ENCODE results near the gene DICER1. TPM values are rescaled to one million over a fixed set of nuclear protein-coding genes. Genes with fewer than 3 reads are reported as not detected.

The DICER1 gene
- polyA plus RNA-seq, 3 donors = 26.5 to 38.4 (median 34.7) TPM

GRCh38 chr14:95068080-95068479, 89.2 kb downstream of the DICER1 start:
- peaks cover 2 to 20% (median 9%) of the 10 kb centered on the region in 3 donors for H3K27me3 Mint-ChIP-seq (ENCODE audit: low read depth in 3 of 3)
- Histone ChIP-seq H3K4me2 (replicated peaks; ENCODE audit: extremely low read depth, low read length, poor library complexity, severe bottlenecking) (no peak overlapping the region), H3K27ac (ENCODE audit: low read depth in 1 of 2, low read length in 2 of 2) (no peak overlapping the region), H3K27me3 (ENCODE audit: control insufficient read depth in 2 of 2, insufficient read depth in 2 of 2, low read length in 2 of 2) (no peaks in the 10 kb centered on the region), H3K79me2 (ENCODE audit: insufficient read depth, low read length) (no peaks in the 10 kb centered on the region), H3K9ac (ENCODE audit: insufficient read depth, low read length, poor library complexity, severe bottlenecking) (no peak overlapping the region), H3K36me3 (replicated peaks in 1 of 2; ENCODE audit: control insufficient read depth in 1 of 2, insufficient read depth in 2 of 2, low read length in 2 of 2) (no peaks in the 10 kb centered on the region), H2AFZ (ENCODE audit: insufficient read depth, low read depth, low read length, poor library complexity, severe bottlenecking) (no peak overlapping the region), H3K4me1 (ENCODE audit: control insufficient read depth in 1 of 2, insufficient read depth in 2 of 2, low read length in 2 of 2) (no peaks in the 10 kb centered on the region), H3K9me3 (replicated peaks in 1 of 2; ENCODE audit: control insufficient read depth in 1 of 2, insufficient read depth in 1 of 2, low read length in 2 of 2) (no peaks in the 10 kb centered on the region), H3K4me3 (replicated peaks in 1 of 3; ENCODE audit: low read depth in 2 of 3, low read length in 3 of 3) (no peak overlapping the region), H4K20me1 (ENCODE audit: insufficient read depth, low read length) (no peaks in the 10 kb centered on the region)
- WGBS (ENCODE audit: insufficient coverage) = 83% methylated on average over 10 of the region's 10 CpGs
- no peaks in the 10 kb centered on the region for H3K36me3 Mint-ChIP-seq
- H3K9me3 Mint-ChIP-seq = peaks cover 0 to 5% (median 0%) of the 10 kb centered on the region in 7 donors
- H3K4me1 Mint-ChIP-seq = no peaks in the 10 kb centered on the region
- no peak for DNase-seq
- no peak overlapping the region for H3K27ac Mint-ChIP-seq
- intact Hi-C loops (cut with micrococcal nuclease) = no loop called here
- no peak overlapping the region for H3K4me3 Mint-ChIP-seq
- TF ChIP-seq, protein P1, sequence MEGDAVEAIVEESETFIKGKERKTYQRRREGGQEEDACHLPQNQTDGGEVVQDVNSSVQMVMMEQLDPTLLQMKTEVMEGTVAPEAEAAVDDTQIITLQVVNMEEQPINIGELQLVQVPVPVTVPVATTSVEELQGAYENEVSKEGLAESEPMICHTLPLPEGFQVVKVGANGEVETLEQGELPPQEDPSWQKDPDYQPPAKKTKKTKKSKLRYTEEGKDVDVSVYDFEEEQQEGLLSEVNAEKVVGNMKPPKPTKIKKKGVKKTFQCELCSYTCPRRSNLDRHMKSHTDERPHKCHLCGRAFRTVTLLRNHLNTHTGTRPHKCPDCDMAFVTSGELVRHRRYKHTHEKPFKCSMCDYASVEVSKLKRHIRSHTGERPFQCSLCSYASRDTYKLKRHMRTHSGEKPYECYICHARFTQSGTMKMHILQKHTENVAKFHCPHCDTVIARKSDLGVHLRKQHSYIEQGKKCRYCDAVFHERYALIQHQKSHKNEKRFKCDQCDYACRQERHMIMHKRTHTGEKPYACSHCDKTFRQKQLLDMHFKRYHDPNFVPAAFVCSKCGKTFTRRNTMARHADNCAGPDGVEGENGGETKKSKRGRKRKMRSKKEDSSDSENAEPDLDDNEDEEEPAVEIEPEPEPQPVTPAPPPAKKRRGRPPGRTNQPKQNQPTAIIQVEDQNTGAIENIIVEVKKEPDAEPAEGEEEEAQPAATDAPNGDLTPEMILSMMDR (IDR thresholded peaks at IDR 0.05) = no peak

DNA sequence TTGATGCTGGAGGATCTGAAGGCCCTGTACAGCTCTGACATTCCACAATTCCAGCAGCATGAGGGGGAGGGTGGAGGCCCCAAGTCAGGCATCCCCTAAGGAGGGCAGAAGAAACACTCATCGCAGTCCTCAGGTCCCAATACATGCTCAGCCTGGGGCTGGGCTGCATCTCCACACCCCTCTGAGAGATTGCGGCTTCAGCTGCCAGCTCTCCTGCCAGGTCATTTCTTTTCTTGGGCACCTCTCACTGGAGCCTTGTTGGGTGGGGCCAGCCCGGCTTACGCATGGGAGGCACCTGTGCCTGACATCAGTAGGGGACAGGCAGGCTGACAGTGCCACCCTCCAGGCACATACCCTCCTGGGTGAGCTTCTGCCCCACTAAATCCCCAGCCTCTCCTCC, 89.8 kb downstream of the DICER1 start:
- WGBS (ENCODE audit: insufficient coverage) = 92% methylated on average over 4 of the region's 4 CpGs
- intact Hi-C loops (cut with micrococcal nuclease) = no loop called here
- H3K4me1 ChIP-seq (ENCODE audit: control insufficient read depth in 1 of 2, insufficient read depth in 2 of 2, low read length in 2 of 2) = no peaks in the 10 kb centered on the region
- no peaks in the 10 kb centered on the region for H3K4me1 Mint-ChIP-seq
- DNase-seq = no peak
- no peaks in the 10 kb centered on the region for H3K36me3 ChIP-seq (replicated peaks in 1 of 2; ENCODE audit: control insufficient read depth in 1 of 2, insufficient read depth in 2 of 2, low read length in 2 of 2)
- H3K4me3 Mint-ChIP-seq = no peak overlapping the region
- no peaks in the 10 kb centered on the region for H3K9me3 ChIP-seq (replicated peaks in 1 of 2; ENCODE audit: control insufficient read depth in 1 of 2, insufficient read depth in 1 of 2, low read length in 2 of 2)
- H3K27me3 ChIP-seq (ENCODE audit: control insufficient read depth in 2 of 2, insufficient read depth in 2 of 2, low read length in 2 of 2) = no peaks in the 10 kb centered on the region
- TF ChIP-seq, protein P1 (IDR thresholded peaks at IDR 0.05) = no peak
- H3K27ac Mint-ChIP-seq = no peak overlapping the region
- no peaks in the 10 kb centered on the region for H3K36me3 Mint-ChIP-seq
- peaks cover 2 to 18% (median 6%) of the 10 kb centered on the region in 3 donors for H3K27me3 Mint-ChIP-seq (ENCODE audit: low read depth in 3 of 3)
- H3K4me3 ChIP-seq (replicated peaks in 1 of 3; ENCODE audit: low read depth in 2 of 3, low read length in 3 of 3) = no peak overlapping the region
- no peak overlapping the region for H3K4me2 ChIP-seq (replicated peaks; ENCODE audit: extremely low read depth, low read length, poor library complexity, severe bottlenecking)
- no peak overlapping the region for H3K9ac ChIP-seq (ENCODE audit: insufficient read depth, low read length, poor library complexity, severe bottlenecking)
- H3K9me3 Mint-ChIP-seq = peaks cover 0 to 5% (median 0%) of the 10 kb centered on the region in 7 donors
- H4K20me1 ChIP-seq (ENCODE audit: insufficient read depth, low read length) = no peaks in the 10 kb centered on the region
- H3K27ac ChIP-seq (ENCODE audit: low read depth in 1 of 2, low read length in 2 of 2) = no peak overlapping the region
- no peaks in the 10 kb centered on the region for H3K79me2 ChIP-seq (ENCODE audit: insufficient read depth, low read length)
- H2AFZ ChIP-seq (ENCODE audit: insufficient read depth, low read depth, low read length, poor library complexity, severe bottlenecking) = no peak overlapping the region

Data from CD14-positive monocyte (primary cell).